ENCODE data around the gene MOGAT3.

Gene MOGAT3

DNA sequence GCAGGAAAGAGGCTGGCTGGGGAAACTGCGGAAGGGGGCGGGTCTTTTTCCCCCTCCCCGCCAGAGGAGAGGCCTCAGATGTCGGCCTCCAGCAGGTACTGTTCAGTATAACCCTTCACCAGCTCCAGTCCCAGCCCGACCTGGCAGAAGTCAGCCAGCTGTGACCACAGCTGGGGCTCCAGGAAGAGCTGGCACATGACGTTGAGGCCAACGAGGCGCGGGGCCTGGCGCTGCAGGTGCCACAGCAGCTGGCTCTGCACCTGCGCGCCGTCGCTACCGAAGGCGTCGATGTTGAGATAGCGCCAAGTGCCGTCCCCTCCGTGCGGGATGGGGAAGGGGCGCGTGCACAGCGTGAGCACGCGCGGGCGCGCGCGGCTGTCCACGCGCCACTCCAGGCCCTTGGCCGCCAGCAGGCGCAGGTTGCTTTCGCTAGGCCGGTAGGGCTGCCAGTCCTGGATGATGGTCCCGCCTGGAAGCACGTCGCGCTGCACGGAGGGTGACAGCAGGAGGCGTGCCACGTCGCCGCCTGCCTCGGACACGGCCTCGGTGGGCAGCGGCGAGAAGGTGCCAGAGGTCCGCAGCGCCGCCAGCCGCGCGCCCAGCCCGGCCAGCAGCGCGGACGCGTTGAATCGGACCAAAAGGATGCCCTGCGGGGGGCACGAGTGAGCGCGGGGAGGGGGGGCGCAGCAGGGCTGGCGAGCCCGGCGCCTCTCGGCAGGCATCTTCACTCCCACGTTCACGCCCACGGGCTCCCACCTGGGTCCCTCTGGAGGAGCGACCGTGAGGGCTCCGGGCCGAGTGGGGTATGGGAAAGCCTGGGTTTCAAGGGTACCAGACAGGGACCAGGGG is 28.6 kb downstream of the MOGAT3 start:
- DNase-seq = peak; percentile 80

DNA sequence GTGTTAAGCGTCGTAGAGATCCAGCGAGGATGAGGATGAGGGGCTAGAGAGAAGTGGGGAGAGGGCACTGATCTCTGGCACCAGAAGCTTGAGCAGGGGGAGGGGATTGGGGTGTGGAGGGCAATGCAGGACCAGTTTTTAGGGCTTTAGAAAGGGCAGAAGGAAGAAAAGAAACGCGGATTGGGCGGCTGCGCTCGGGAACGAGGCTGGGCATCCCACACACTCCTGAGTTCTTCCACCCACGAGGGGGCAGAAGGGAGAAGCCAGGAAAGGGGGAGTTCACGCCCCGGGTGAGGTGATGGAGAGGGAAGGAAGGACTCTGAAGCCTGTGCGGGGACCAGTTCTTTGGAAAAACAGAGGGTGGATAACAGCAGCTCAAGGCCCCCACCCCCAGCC is 29.4 kb downstream of the MOGAT3 start:
- no peak for DNase-seq

DNA sequence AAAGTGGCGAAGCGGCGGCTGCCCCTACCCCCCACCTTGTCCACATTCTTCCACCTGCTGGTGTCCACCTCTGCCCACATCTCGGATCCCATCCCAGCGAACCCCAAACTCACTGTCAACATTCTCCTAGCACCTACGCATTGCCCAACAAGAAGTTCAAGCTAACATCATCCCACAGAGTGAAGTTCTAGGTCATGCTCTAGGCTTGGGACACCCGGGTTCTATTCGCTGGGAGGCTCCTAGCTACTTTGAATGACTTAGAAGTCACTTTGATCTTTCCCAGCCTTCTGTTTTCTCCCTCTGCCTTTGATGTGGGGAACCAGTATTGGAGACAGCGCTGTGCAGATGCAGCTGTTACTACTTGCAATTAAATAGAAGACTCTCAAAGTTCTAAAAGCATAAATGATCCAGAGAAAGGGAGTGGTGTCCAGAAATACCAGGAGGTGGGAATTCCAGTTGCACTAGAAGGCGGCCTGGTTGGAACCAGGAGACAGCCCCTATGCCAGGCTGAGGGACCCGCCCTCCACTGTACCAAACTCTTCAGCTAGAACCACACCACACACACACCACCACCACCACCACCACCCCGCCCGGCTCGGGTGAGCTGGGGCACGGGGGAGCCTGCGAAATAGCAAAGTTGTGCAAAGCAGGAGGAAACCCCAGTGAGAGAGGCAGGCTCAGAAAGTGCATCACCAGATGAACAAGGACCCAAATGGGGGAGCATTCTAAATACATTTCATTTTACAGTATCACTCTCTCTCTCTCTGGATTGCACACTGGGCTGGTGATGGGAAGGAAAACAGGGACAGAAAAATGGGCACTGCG is 30.0 kb downstream of the MOGAT3 start:
- no peak for DNase-seq

DNA sequence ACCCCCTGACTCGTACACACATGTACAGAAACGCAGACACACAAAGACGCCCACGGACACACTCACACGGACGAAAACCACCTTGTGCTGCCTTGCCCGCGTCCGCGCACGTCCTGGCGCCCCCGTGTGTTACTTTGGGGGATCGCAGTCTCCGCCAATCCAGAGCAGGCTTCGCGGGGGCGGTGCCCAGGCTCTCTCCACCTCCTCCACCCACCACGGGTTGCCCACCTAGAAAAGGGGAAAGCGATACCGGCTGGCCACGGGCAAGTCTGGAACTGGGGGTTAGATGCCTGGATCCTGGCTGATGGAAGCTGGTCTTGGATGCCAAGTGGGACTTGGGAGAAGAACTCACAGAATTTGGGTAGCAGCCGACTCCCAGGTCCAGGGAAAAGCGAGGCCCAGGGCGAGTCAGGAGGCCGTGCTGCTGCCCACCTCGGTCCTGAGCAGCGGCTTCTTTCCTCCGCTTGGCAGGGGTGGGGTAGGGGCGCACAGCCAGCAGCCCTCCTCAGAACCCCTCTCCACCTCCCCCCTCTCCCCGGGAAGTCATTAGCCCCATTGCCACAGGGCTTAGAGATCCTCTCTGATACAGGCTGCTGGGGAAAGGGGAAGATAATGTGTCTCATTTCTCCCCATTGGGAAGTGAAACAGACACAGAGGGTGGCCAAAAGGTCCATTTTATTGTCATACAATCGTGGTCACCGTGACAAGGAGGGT is 30.8 kb downstream of the MOGAT3 start:
- DNase-seq = peak; percentile 17

GRCh38 chr7:101169110-101169837 is 31.6 kb downstream of the MOGAT3 start:
- DNase-seq = no peak

DNA sequence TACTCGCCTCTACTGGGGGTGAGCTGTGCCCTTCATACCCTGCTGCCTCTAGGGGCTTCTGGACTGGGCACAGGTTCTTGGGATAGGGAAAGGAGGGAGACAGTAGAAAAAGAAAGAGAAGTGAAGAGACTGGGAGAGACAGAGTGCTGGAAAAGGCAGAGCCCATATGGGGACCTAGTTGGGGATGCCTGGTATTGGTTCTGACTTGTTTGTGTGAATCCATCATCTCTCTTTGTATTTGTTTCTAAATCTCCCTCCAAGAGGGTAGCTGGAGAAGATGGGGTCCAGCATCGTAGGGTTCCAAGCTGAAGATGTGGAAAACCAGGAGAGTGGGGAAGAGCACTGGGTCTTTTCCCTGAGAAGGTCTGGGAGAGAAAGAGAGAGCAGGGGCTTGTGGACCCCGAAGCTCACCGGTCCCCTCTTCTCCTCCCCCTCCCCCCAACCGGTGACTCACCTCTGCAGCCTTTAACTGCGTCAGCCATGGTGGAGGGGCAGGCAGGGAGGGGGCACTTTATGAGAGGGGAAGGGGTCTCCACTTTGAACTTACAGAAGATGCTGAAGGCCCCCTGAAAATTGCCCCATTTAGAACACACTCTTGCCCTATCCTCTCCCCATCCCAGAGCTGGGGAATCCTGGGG is 32.3 kb downstream of the MOGAT3 start:
- no peak for DNase-seq

- no peak for DNase-seq
These were observed 33.0 kb downstream of the MOGAT3 start for GRCh38 chr7:101167645-101168411.

- DNase-seq = peak; percentile 93
These were observed 33.8 kb downstream of the MOGAT3 start for GRCh38 chr7:101166909-101167644.

DNA sequence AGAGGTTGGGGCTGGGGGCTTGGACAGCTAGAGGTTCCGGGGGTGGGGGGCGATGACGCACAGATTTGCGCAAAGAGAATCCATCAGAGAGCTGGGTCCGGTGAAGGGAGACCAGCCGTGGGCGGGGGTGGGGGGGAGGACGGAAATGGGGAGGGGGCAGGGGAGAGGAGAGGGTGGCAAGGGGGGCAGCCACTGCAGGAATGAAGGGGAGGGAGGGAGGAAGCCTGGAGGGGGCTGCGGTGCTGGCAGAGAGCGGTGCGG is 34.3 kb downstream of the MOGAT3 start:
- no peak for DNase-seq

DNA sequence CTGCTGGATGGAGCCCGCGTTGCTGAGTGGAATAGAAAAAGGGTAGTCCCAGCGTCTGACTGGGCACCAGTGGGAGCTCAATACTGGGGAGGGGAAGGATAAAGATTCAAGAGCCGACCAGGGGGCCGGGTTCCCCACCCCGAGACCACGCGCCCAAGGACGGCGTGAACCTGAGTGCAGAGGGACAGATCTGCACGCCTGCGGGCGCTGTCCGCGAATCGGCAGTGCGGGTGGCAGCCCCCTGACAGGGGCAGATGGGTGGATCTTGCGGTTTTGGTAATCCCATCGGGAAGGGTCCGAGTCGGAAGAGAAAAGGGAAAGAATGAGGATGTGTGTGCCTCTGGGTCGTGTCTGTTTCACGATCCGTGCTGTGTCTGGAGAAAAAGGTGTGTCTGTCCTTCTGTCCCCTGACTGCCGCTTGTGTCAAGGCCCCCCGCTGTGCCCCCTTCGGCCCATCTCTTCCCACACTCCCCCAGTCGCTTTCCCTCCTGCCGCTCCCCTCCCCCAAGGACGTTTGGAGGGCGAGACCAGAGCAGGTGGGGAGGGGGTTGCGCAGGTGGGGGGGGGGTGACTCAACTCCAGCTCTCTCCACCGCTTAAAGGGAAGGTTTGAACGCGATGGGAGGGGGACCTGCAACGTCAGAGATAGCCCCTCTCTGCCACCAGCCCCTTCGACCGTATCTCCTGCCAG is 34.7 kb downstream of the MOGAT3 start:
- no peak for DNase-seq

- peak; percentile 92 for DNase-seq
These were observed 35.5 kb downstream of the MOGAT3 start, which contains the start of gene VGF for GRCh38 chr7:101165075-101165957. VGF (minus strand) TSS chr7:101165569; CDS start chr7:101164843, 726 bp downstream.

GRCh38 chr7:101164071-101164840 is 36.6 kb downstream of the MOGAT3 start:
- DNase-seq = no peak

GRCh38 chr7:101163279-101164070 is 37.4 kb downstream of the MOGAT3 start:
- DNase-seq = peak; percentile 51

GRCh38 chr7:101162551-101163278 is 38.1 kb downstream of the MOGAT3 start:
- DNase-seq = peak; percentile 52

DNA sequence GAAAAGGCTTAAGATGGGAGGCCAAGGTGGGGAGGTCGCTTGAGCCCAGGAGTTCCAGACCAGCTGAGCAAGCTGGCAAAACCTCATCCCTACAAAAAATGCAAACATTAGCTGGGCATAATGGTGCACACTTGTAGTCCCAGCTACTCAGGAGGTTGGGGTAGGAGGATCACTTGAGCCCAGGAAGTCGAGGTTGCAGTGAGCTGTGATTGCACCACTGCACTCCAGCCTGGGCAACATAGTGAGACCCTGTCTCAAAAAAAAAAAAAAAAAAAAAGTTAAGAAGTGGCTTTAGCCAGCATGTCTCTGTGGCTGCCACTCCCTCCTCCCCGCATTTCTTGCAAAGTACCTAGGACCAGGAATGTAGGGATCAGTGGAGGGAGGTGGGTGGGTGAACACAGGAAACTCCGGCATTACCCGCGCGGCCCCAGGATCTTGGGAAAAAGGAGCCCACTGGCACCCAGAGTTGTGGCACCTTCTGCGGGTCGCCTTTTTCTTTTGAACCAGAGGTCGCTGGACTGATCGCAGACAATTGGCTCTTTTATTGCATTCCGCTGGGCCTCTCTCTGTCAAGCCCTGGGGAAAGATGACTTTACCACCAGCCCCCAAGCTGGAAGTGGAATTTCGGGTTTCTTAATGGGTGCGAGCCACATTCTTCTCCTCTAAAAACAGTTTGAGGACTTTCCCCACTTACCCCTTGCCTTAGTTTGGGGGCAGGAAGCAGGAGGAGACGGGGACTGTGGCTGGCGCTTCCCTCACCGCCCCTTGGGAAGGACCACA is 39.0 kb downstream of the MOGAT3 start:
- no peak for DNase-seq

- no peak for DNase-seq
These were observed 39.9 kb downstream of the MOGAT3 start for GRCh38 chr7:101160910-101161309.

Data from NCI-H2171 (cell line).